ENCODE data around the gene TDRD1.

DNA sequence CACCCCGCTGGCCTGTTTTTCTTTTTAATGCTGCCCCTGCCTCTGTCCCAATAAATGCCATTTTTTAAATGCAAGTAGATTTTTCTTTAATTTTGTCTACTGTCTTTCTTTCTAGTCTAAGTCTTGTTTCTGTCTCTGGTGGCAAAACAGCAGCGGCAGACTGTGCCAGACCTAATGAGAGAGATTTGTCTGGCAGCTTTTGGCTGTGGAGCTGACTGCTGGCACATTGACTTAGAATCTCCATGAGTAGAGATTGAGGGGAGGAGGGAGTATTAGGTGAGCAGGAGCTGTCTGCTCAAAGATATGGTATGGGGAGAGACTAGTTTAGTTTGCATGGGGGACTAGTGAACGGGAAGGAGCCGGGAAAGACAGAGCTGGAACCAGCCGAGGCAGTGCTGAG lies 72.9 kb downstream of the TDRD1 start:
- TF ChIP-seq CTCF (IDR thresholded peaks at IDR 0.05) (no peak), POLR2A (IDR thresholded peaks at IDR 0.05) (no peak), EP300 (IDR thresholded peaks at IDR 0.05) (no peak)

Data from tibial nerve (tissue), 4 donors.